Measurements from ENCODE around the gene FGB. TPM values are rescaled to one million over a fixed set of nuclear protein-coding genes. Genes with fewer than 3 reads are reported as not detected.

The FGB gene
- total and polyA plus RNA-seq, 2 experiments from 2014 or later: not detected

DNA sequence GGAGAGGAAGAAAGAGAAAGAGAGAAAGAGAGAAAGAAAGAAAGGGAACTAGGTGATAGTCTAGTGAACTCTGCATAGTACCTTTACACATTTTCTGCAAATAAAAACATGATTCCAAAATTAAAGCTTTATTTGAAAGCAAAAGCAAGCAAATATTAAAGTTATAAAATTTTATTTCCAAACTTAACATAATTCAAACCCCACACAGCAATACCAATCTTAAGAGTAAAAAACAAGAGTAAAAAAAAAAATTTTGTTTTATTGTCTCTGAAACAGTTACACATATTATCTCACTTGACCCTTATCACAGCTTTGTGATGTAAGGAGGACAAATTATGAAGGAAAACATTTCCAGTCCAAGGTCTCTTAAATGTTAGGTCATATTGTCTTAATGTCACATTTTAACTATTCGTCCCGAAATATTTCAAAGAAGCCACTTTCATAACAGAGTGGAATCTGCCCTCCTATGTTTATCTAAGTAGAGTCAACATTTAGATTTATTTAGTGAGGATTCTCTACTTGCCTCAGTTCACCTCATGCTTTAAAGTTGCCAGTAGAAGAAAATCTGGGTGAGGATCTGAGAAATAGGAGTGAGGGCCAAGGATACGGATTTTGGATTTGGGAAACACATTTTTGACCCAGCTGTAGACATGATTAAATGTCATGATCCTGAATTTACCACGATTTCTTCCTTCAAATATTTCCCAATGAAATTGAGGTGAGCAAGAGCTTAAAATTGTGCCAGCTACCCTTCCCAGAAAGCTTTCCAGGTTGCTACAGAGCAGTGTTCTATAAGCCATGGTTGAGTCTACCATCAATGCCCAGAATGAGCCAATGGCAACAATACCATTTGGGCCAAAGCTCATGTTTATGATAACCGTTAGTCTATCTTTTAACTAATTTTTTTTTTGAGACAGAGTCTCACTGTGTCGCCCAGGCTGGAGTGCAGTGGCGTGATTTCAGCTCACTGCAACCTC, 35.3 kb downstream of the FGB start:
- TF ChIP-seq EZH2 (IDR thresholded peaks at IDR 0.05; ENCODE audit: insufficient read depth, poor library complexity, severe bottlenecking) (no peak), EZH2phosphoT487 (IDR thresholded peaks at IDR 0.05; ENCODE audit: insufficient read depth, low read depth) (no peak)
- Histone ChIP-seq H4K20me1 (ENCODE audit: insufficient read depth) (no peaks in the 10 kb centered on the region), H3K9me3 (ENCODE audit: low read depth) (no peaks in the 10 kb centered on the region), H3K27ac (no peak overlapping the region), H3K9ac (no peak overlapping the region), H3K36me3 (ENCODE audit: low read depth) (no peaks in the 10 kb centered on the region), H3K9me2 (ENCODE audit: insufficient read depth) (0 out of 2 replicates have a peak, but pooled peaks cover 2% of the 10 kb centered on the region), H3K79me2 (ENCODE audit: insufficient read depth) (no peaks in the 10 kb centered on the region), H3K4me1 (ENCODE audit: insufficient read depth) (no peaks in the 10 kb centered on the region), H3F3A (ENCODE audit: insufficient read depth) (no peaks in the 10 kb centered on the region), H3K27me3 (replicated peaks; ENCODE audit: insufficient read depth) (0 out of 2 replicates have a peak, but pooled peaks cover 7% of the 10 kb centered on the region), H3K4me3 (no peak overlapping the region), H3K4me2 (ENCODE audit: unreplicated experiment) (no peak overlapping the region), H2AFZ (no peak overlapping the region)
- WGBS, 2 experiments (ENCODE audit: low coverage in 1 of 2, low lambda C conversion rate in 2 of 2, missing lambda C conversion rate in 2 of 2): 33 to 35% methylated on average over 7 of the region's 7 CpGs
- in situ Hi-C loops (cut with MboI): no loop called here
- no peak for DNase-seq

DNA sequence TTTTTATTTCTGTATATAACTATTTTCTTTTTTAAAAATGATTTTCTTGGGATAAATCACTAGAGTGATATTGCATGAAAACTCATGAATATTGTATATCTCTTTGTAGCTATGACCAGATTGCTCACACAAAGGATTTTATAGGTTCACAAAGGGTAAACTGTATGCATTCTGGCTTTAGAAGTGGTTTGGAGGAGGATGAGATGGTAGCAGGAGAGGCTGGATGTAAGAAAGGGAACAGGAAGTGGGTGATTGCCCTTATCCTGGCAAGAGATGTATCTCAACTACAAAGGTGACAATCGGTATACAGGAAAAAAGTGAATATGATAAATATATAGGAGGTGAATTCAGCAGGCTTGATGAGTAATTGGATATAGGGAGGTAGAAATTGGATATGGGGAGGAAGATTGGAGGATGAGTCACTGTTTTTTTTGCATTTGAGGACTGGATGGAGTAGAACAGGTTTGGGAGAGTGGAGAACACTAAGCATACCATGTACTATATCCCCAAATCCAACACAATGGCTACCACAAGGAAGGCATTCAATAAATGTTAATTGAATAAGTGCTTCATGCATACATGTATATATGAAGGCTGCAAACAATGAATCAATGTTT, 39.7 kb downstream of the FGB start:
- Histone ChIP-seq H3K27ac (no peak overlapping the region), H3K9me2 (ENCODE audit: insufficient read depth) (no peaks in the 10 kb centered on the region), H3K36me3 (ENCODE audit: low read depth) (no peaks in the 10 kb centered on the region), H3F3A (ENCODE audit: insufficient read depth) (no peaks in the 10 kb centered on the region), H3K4me3 (no peak overlapping the region), H2AFZ (no peak overlapping the region), H3K27me3 (replicated peaks; ENCODE audit: insufficient read depth) (peaks cover 12% of the 10 kb centered on the region; the same call in 1 of the 2 replicates), H3K4me2 (ENCODE audit: unreplicated experiment) (no peak overlapping the region), H3K79me2 (ENCODE audit: insufficient read depth) (no peaks in the 10 kb centered on the region), H3K9me3 (ENCODE audit: low read depth) (no peaks in the 10 kb centered on the region), H3K4me1 (ENCODE audit: insufficient read depth) (no peaks in the 10 kb centered on the region), H3K9ac (no peak overlapping the region), H4K20me1 (ENCODE audit: insufficient read depth) (no peaks in the 10 kb centered on the region)
- WGBS, 2 experiments (ENCODE audit: low coverage in 1 of 2, low lambda C conversion rate in 2 of 2, missing lambda C conversion rate in 2 of 2): 89 to 95% methylated on average over 1 of the region's 1 CpG
- no peak for DNase-seq
- in situ Hi-C loops (cut with MboI): no loop called here
- no peak for TF ChIP-seq EZH2phosphoT487 (IDR thresholded peaks at IDR 0.05; ENCODE audit: insufficient read depth, low read depth)
- TF ChIP-seq EZH2 (IDR thresholded peaks at IDR 0.05; ENCODE audit: insufficient read depth, poor library complexity, severe bottlenecking): no peak

DNA sequence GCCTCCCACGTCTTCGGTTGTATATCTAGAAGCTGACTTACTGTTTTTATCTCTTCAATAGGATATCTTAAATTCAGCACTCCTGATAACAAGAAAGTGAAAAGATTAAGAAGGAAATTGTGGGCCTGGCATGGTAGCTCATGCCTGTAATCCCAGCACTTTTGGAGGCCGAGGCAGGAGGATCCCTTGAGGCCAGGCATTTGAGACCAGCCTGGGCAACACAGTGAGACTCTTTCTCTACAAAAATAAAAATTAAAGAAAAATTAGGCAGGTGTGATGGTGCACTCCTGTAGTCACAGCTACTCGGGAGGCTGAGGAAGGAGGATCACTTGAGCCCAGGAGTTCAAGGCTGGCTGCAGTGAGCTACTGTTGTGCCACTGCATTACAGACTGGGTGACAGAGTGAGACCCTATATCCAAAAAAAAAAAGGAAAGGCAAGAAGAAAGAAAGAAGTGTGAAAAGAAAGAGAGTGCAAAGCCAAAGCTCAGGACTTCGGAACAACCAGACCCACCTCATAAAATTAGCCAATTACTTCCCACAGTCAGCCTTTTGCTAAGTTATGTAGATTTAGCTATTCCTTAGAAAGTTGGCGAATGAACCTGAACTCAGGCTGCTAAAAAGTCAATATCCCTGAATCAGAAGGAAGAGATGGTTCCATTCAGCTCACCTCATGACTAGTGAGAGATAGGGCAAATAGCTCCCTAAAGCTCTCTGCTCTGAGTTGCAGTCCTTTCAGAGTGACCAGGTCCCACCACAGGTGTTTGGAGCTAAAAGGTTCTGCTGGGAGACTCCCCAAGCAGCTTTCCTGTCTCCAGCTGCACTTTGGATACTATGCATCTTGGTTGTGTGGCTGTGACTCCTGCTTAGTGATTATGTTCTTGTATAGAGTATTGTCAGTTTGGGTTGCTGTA, 40.5 kb downstream of the FGB start:
- in situ Hi-C loops (cut with MboI): no loop called here
- no peak for DNase-seq
- H2AFZ ChIP-seq: no peak overlapping the region

DNA sequence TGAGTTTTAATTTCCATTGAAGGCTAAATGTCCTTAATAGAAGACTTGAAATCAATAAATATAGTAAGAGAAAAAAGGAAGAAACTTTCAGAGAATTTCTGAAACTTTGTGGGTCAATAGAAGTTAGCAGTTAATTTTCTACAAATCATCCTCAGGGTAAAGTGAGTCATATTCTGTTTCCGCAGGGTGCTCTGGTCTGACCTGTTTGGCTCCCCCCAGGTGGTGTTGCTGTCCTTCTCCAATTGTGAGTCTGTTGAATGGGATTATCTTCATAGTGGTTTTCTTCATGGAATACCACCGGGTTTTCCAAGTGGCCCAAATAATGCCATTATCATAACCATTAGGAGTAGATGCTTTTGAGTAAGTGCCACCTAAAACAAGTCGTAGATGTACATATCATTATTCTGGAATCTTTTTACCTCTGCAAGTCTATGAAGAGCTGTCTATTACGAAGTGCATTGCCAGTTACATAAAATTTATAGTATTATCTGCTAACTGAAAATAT, 41.9 kb downstream of the FGB start:
- 32 to 35% methylated on average over 4 of the region's 4 CpGs for WGBS, 2 experiments (ENCODE audit: low coverage in 1 of 2, low lambda C conversion rate in 2 of 2, missing lambda C conversion rate in 2 of 2)
- Histone ChIP-seq H3K9me3 (ENCODE audit: low read depth) (no peaks in the 10 kb centered on the region), H3F3A (ENCODE audit: insufficient read depth) (no peaks in the 10 kb centered on the region), H2AFZ (no peak overlapping the region), H3K9ac (no peak overlapping the region), H3K36me3 (ENCODE audit: low read depth) (no peaks in the 10 kb centered on the region), H3K27ac (no peak overlapping the region), H3K4me1 (ENCODE audit: insufficient read depth) (no peaks in the 10 kb centered on the region), H4K20me1 (ENCODE audit: insufficient read depth) (no peaks in the 10 kb centered on the region), H3K27me3 (replicated peaks; ENCODE audit: insufficient read depth) (peaks cover 17% of the 10 kb centered on the region), H3K4me2 (ENCODE audit: unreplicated experiment) (no peak overlapping the region), H3K79me2 (ENCODE audit: insufficient read depth) (no peaks in the 10 kb centered on the region), H3K4me3 (no peak overlapping the region), H3K9me2 (ENCODE audit: insufficient read depth) (no peaks in the 10 kb centered on the region)
- in situ Hi-C loops (cut with MboI): no loop called here
- TF ChIP-seq EZH2phosphoT487 (IDR thresholded peaks at IDR 0.05; ENCODE audit: insufficient read depth, low read depth): no peak
- TF ChIP-seq EZH2 (IDR thresholded peaks at IDR 0.05; ENCODE audit: insufficient read depth, poor library complexity, severe bottlenecking): no peak
- DNase-seq: no peak

More for the DNA sequence above, 40.5 kb downstream of the FGB start:
- no peaks in the 10 kb centered on the region for H3K4me1 ChIP-seq (ENCODE audit: insufficient read depth)
- no peaks in the 10 kb centered on the region for H4K20me1 ChIP-seq (ENCODE audit: insufficient read depth)
- no peaks in the 10 kb centered on the region for H3F3A ChIP-seq (ENCODE audit: insufficient read depth)
- no peak overlapping the region for H3K4me2 ChIP-seq (ENCODE audit: unreplicated experiment)
- H3K79me2 ChIP-seq (ENCODE audit: insufficient read depth): no peaks in the 10 kb centered on the region
- H3K4me3 ChIP-seq: no peak overlapping the region
- WGBS, 2 experiments (ENCODE audit: low coverage in 1 of 2, low lambda C conversion rate in 2 of 2, missing lambda C conversion rate in 2 of 2): 44 to 52% methylated on average over 6 of the region's 6 CpGs
- H3K9me2 ChIP-seq (ENCODE audit: insufficient read depth): no peaks in the 10 kb centered on the region
- H3K36me3 ChIP-seq (ENCODE audit: low read depth): no peaks in the 10 kb centered on the region
- H3K9me3 ChIP-seq (ENCODE audit: low read depth): no peaks in the 10 kb centered on the region
- H3K27me3 ChIP-seq (replicated peaks; ENCODE audit: insufficient read depth): peaks cover 10% of the 10 kb centered on the region; the same call in 1 of the 2 replicates
- no peak for TF ChIP-seq EZH2 (IDR thresholded peaks at IDR 0.05; ENCODE audit: insufficient read depth, poor library complexity, severe bottlenecking)
- no peak for TF ChIP-seq EZH2phosphoT487 (IDR thresholded peaks at IDR 0.05; ENCODE audit: insufficient read depth, low read depth)
- no peak overlapping the region for H3K9ac ChIP-seq
- no peak overlapping the region for H3K27ac ChIP-seq
